ENCODE results near the gene ZNF79. TPM values are rescaled to one million over a fixed set of nuclear protein-coding genes. Genes with fewer than 3 reads are reported as not detected.

The ZNF79 gene
- total RNA-seq, 1 donor: 11.9 TPM

GRCh38 chr9:127407492-127407843, 16.7 kb upstream of the ZNF79 start:
- Histone ChIP-seq H3K79me2 (ENCODE audit: insufficient read depth, low read length) (no peaks in the 10 kb centered on the region), H3K4me1 (ENCODE audit: insufficient read depth, low read length) (no peaks in the 10 kb centered on the region), H3K36me3 (ENCODE audit: insufficient read depth, low read length) (no peaks in the 10 kb centered on the region), H3K4me3 (ENCODE audit: insufficient read depth, low read length) (no peak overlapping the region), H4K20me1 (ENCODE audit: insufficient read depth, low read length) (no peaks in the 10 kb centered on the region), H3K27ac (ENCODE audit: low read depth, low read length) (no peak overlapping the region), H2AFZ (ENCODE audit: low read length) (no peak overlapping the region), H3K27me3 (ENCODE audit: insufficient read depth, low read length) (no peaks in the 10 kb centered on the region), H3K9me3 (ENCODE audit: low read depth, low read length) (no peaks in the 10 kb centered on the region), H3K4me2 (ENCODE audit: insufficient read depth, low read length) (no peak overlapping the region)
- no peak for TF ChIP-seq CTCF (IDR thresholded peaks at IDR 0.05; ENCODE audit: extremely low read depth, low read depth, low read length)
- DNase-seq (ENCODE audit: insufficient read length, low spot score, missing footprints): no peak

GRCh38 chr9:127411122-127411521, 13.1 kb upstream of the ZNF79 start:
- H4K20me1 ChIP-seq (ENCODE audit: insufficient read depth, low read length): no peaks in the 10 kb centered on the region
- H3K79me2 ChIP-seq (ENCODE audit: insufficient read depth, low read length): no peaks in the 10 kb centered on the region
- H3K4me3 ChIP-seq (ENCODE audit: insufficient read depth, low read length): no peak overlapping the region
- H3K27ac ChIP-seq (ENCODE audit: low read depth, low read length): no peak overlapping the region
- H3K9me3 ChIP-seq (ENCODE audit: low read depth, low read length): no peaks in the 10 kb centered on the region
- no peak overlapping the region for H3K4me2 ChIP-seq (ENCODE audit: insufficient read depth, low read length)
- DNase-seq (ENCODE audit: insufficient read length, low spot score, missing footprints): no peak
- H3K36me3 ChIP-seq (ENCODE audit: insufficient read depth, low read length): no peaks in the 10 kb centered on the region
- no peaks in the 10 kb centered on the region for H3K4me1 ChIP-seq (ENCODE audit: insufficient read depth, low read length)
- no peaks in the 10 kb centered on the region for H3K27me3 ChIP-seq (ENCODE audit: insufficient read depth, low read length)
- no peak overlapping the region for H2AFZ ChIP-seq (ENCODE audit: low read length)
- no peak for TF ChIP-seq CTCF (IDR thresholded peaks at IDR 0.05; ENCODE audit: extremely low read depth, low read depth, low read length)

GRCh38 chr9:127415141-127415540, 9.0 kb upstream of the ZNF79 start:
- H3K27me3 ChIP-seq (ENCODE audit: insufficient read depth, low read length): no peaks in the 10 kb centered on the region
- H3K79me2 ChIP-seq (ENCODE audit: insufficient read depth, low read length): no peaks in the 10 kb centered on the region
- no peak overlapping the region for H3K4me2 ChIP-seq (ENCODE audit: insufficient read depth, low read length)
- H3K9me3 ChIP-seq (ENCODE audit: low read depth, low read length): no peaks in the 10 kb centered on the region
- H3K27ac ChIP-seq (ENCODE audit: low read depth, low read length): no peak overlapping the region
- H2AFZ ChIP-seq (ENCODE audit: low read length): no peak overlapping the region
- no peak for DNase-seq (ENCODE audit: insufficient read length, low spot score, missing footprints)
- H3K4me3 ChIP-seq (ENCODE audit: insufficient read depth, low read length): no peak overlapping the region
- H3K4me1 ChIP-seq (ENCODE audit: insufficient read depth, low read length): no peaks in the 10 kb centered on the region
- H3K36me3 ChIP-seq (ENCODE audit: insufficient read depth, low read length): no peaks in the 10 kb centered on the region
- H4K20me1 ChIP-seq (ENCODE audit: insufficient read depth, low read length): peaks cover 2% of the 10 kb centered on the region
- TF ChIP-seq CTCF (IDR thresholded peaks at IDR 0.05; ENCODE audit: extremely low read depth, low read depth, low read length): no peak

- peaks cover 2% of the 10 kb centered on the region for H4K20me1 ChIP-seq (ENCODE audit: insufficient read depth, low read length)
- H3K27me3 ChIP-seq (ENCODE audit: insufficient read depth, low read length): no peaks in the 10 kb centered on the region
- no peak overlapping the region for H3K4me2 ChIP-seq (ENCODE audit: insufficient read depth, low read length)
- no peak for DNase-seq (ENCODE audit: insufficient read length, low spot score, missing footprints)
- no peak for TF ChIP-seq CTCF (IDR thresholded peaks at IDR 0.05; ENCODE audit: extremely low read depth, low read depth, low read length)
- H3K79me2 ChIP-seq (ENCODE audit: insufficient read depth, low read length): no peaks in the 10 kb centered on the region
- H3K27ac ChIP-seq (ENCODE audit: low read depth, low read length): no peak overlapping the region
- H3K36me3 ChIP-seq (ENCODE audit: insufficient read depth, low read length): no peaks in the 10 kb centered on the region
- no peak overlapping the region for H3K4me3 ChIP-seq (ENCODE audit: insufficient read depth, low read length)
- H2AFZ ChIP-seq (ENCODE audit: low read length): no peak overlapping the region
- no peaks in the 10 kb centered on the region for H3K9me3 ChIP-seq (ENCODE audit: low read depth, low read length)
- no peaks in the 10 kb centered on the region for H3K4me1 ChIP-seq (ENCODE audit: insufficient read depth, low read length)
These were observed 8.5 kb upstream of the ZNF79 start for GRCh38 chr9:127415657-127416056.

Measured in osteoblast (primary cell).